PC-3 (cell line): ENCODE results near the gene ALDH16A1. TPM values are rescaled to one million over a fixed set of nuclear protein-coding genes. Genes with fewer than 3 reads are reported as not detected.

Experiments used
- ATAC-seq: fragments of 200-7000 bp; cut with Tn5 transposase; 2 replicates; pipeline ENCODE4 v1.9.1; 2020; ENCODE audit warnings: mild to moderate bottlenecking, moderate library complexity
- BruUV-seq: library from RNA; stranded (reverse); fragments of 400-500 nt; replicated peaks from 2 replicates; lab custom pipeline; 2021; lab: Mats Ljungman, UMichigan
- CTCF ChIA-PET: fragments of 300-600 bp; sonication (Branson Sonifier 250); formaldehyde crosslinking; loops from one replicate; lab custom pipeline; 2022; ENCODE audit warnings: antibody characterized with exemption; lab: Charles Lee
- POLR2A ChIA-PET: fragments of 300-600 bp; sonication (Branson Sonifier 250); formaldehyde crosslinking; loops from one replicate; lab custom pipeline; 2022; ENCODE audit warnings: antibody characterized with exemption; ENCODE audit not compliant: unreplicated experiment; lab: Charles Lee
- DNase-seq: peaks from one replicate; pipeline ENCODE4 v3.0.0-alpha.2; 2015
- H2AFZ ChIP-seq: fragments of 300-600 bp; sonication (generic); 2 replicates; pipeline ENCODE4 v1.6.0; 2016; ENCODE audit warnings: antibody characterized with exemption, low read length
- H3F3A ChIP-seq: fragments of 300-600 bp; sonication (generic); one replicate; pipeline ENCODE4 v1.6.0; 2017; ENCODE audit warnings: antibody characterized with exemption, low read length, control low read depth, mild to moderate bottlenecking; ENCODE audit not compliant: unreplicated experiment
- H3K27ac ChIP-seq: fragments of 300-600 bp; sonication (generic); 2 replicates; pipeline ENCODE4 v1.5.1; 2016; ENCODE audit warnings: mild to moderate bottlenecking, low read length
- H3K27me3 ChIP-seq: fragments of 300-600 bp; sonication (generic); 2 replicates; pipeline ENCODE4 v1.6.1; 2016; ENCODE audit warnings: low read length, mixed read lengths
- H3K36me3 ChIP-seq: fragments of 300-600 bp; sonication (generic); 2 replicates; pipeline ENCODE4 v1.6.1; 2016; ENCODE audit warnings: low read depth, mixed run types, low read length, mixed read lengths
- H3K4me1 ChIP-seq: fragments of 300-600 bp; sonication (generic); 2 replicates; pipeline ENCODE4 v1.5.1; 2016; ENCODE audit warnings: low read length; ENCODE audit not compliant: insufficient read depth
- H3K4me2 ChIP-seq: fragments of 300-600 bp; sonication (generic); 2 replicates; pipeline ENCODE4 v1.6.0; 2016; ENCODE audit warnings: low read length
- H3K4me3 ChIP-seq: fragments of 300-600 bp; sonication (generic); 2 replicates; pipeline ENCODE4 v1.5.1; 2016; ENCODE audit warnings: mild to moderate bottlenecking, low read length, mixed read lengths
- H3K79me2 ChIP-seq: fragments of 300-600 bp; sonication (generic); 2 replicates; pipeline ENCODE4 v1.6.1; 2017; ENCODE audit warnings: low read length, mixed read lengths
- H3K9ac ChIP-seq: fragments of 300-600 bp; sonication (generic); 2 replicates; pipeline ENCODE4 v1.6.0; 2016; ENCODE audit warnings: mild to moderate bottlenecking, low read length
- H3K9me2 ChIP-seq: fragments of 300-600 bp; sonication (generic); replicated peaks from 2 replicates; pipeline ENCODE4 v1.6.1; 2016; ENCODE audit warnings: mixed run types, low read length, mixed read lengths
- H3K9me3 ChIP-seq: fragments of 300-600 bp; sonication (generic); 2 replicates; pipeline ENCODE4 v1.6.1; 2016; ENCODE audit warnings: low read length, mixed read lengths
- H4K20me1 ChIP-seq: fragments of 300-600 bp; sonication (generic); 2 replicates; pipeline ENCODE4 v1.6.1; 2016; ENCODE audit warnings: low read length, mixed read lengths
- EZH2 ChIP-seq: fragments of 300-600 bp; sonication (generic); IDR thresholded peaks from one replicate; pipeline ENCODE4 v1.6.1; 2017; ENCODE audit warnings: antibody characterized with exemption, mild to moderate bottlenecking, low read length; ENCODE audit not compliant: unreplicated experiment
- EZH2phosphoT487 ChIP-seq: fragments of 300-600 bp; sonication (generic); IDR thresholded peaks from 2 replicates; pipeline ENCODE4 v1.6.1; 2018; ENCODE audit warnings: mild to moderate bottlenecking, antibody characterized with exemption, low read length, borderline replicate concordance
- intact Hi-C: fragments of 100-400 bp; cut with micrococcal nuclease; formaldehyde crosslinking; loops from 2 replicates; pipeline ENCODE4 v1.9.0; 2023
- total RNA-seq: library from RNA; depleted of rRNA; stranded (reverse); fragments of >200 nt; gene quantifications from 2 replicates; pipeline ENCODE4 v1.2.3, GENCODE V29; 2014
- TF ChIP-seq, protein P1 (sequence below): fragments of 300-600 bp; sonication (generic); conservative IDR thresholded peaks from 2 replicates; pipeline ENCODE4 v1.5.1; 2017; ENCODE audit warnings: antibody characterized with exemption, low read depth, mild to moderate bottlenecking, low read length

The ALDH16A1 gene
- total RNA-seq, 1 experiment from 2014 or later, result not detected

DNA sequence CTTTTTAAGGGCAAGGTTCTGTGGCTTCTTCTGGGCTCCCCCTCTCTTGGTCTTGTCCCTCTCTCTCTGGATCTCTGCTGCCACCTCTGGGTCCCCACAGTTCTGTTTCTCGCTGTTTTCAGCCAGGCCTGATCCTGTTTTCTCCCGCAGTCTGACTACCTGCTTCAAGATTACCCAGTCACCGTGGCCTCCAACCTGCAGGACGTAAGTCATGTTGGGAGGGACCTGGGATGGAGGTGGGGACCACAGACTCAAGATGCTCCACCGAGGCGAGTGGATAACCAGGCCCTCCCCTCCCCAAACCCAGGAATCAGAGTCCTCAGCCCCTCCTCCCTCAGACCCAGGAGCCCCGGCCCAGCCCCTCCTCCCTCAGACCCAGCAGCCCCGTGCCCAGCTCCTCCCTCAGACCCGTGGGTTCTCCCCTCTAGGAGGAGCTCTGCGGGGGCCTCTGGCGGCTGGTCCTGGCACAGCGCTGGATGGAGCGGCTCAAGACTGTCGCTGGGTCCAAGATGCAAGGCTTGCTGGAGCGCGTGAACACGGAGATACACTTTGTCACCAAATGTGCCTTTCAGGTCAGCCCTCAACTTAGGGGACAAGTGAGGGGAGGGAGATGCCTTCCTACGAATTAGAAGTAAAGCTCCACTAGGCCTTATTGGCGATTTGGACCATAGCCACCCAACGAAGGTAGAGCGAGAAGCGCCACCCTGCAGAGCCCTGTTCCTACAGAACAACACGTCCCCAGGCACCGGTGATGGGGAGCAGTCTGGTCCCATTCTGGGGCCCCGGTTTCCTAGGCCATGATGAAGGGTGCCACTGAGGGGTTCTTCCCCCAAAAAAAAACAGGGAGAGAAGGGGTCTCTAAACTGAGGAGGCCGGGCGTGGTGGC lies 23.2 kb downstream of the ALDH16A1 start:
- BruUV-seq, result no TSS peak
- no peak overlapping the region for H3K9ac ChIP-seq
- H2AFZ ChIP-seq, result no peak overlapping the region
- H4K20me1 ChIP-seq, result no peaks in the 10 kb centered on the region
- no peak overlapping the region for H3K4me3 ChIP-seq
- no peaks in the 10 kb centered on the region for H3K27me3 ChIP-seq
- no peaks in the 10 kb centered on the region for H3K4me1 ChIP-seq
- DNase-seq (no peak), ATAC-seq (0 out of 2 replicates have a peak, but pooled peaks have one; percentile 11)
- H3K27ac ChIP-seq, result no peak overlapping the region
- no peaks in the 10 kb centered on the region for H3F3A ChIP-seq
- TF ChIP-seq EZH2phosphoT487 (no peak), EZH2 (no peak)
- TF ChIP-seq, protein P1, sequence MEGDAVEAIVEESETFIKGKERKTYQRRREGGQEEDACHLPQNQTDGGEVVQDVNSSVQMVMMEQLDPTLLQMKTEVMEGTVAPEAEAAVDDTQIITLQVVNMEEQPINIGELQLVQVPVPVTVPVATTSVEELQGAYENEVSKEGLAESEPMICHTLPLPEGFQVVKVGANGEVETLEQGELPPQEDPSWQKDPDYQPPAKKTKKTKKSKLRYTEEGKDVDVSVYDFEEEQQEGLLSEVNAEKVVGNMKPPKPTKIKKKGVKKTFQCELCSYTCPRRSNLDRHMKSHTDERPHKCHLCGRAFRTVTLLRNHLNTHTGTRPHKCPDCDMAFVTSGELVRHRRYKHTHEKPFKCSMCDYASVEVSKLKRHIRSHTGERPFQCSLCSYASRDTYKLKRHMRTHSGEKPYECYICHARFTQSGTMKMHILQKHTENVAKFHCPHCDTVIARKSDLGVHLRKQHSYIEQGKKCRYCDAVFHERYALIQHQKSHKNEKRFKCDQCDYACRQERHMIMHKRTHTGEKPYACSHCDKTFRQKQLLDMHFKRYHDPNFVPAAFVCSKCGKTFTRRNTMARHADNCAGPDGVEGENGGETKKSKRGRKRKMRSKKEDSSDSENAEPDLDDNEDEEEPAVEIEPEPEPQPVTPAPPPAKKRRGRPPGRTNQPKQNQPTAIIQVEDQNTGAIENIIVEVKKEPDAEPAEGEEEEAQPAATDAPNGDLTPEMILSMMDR, result peak; percentile 23; the same call in 1 of the 2 replicates
- H3K4me2 ChIP-seq, result no peak overlapping the region
- H3K79me2 ChIP-seq, result no peaks in the 10 kb centered on the region
- no peaks in the 10 kb centered on the region for H3K36me3 ChIP-seq
- ChIA-PET POLR2A (no interaction called here), CTCF (no interaction called here)
- intact Hi-C loops, result no loop called here
- H3K9me2 ChIP-seq, result no peaks in the 10 kb centered on the region
- H3K9me3 ChIP-seq, result no peaks in the 10 kb centered on the region

DNA sequence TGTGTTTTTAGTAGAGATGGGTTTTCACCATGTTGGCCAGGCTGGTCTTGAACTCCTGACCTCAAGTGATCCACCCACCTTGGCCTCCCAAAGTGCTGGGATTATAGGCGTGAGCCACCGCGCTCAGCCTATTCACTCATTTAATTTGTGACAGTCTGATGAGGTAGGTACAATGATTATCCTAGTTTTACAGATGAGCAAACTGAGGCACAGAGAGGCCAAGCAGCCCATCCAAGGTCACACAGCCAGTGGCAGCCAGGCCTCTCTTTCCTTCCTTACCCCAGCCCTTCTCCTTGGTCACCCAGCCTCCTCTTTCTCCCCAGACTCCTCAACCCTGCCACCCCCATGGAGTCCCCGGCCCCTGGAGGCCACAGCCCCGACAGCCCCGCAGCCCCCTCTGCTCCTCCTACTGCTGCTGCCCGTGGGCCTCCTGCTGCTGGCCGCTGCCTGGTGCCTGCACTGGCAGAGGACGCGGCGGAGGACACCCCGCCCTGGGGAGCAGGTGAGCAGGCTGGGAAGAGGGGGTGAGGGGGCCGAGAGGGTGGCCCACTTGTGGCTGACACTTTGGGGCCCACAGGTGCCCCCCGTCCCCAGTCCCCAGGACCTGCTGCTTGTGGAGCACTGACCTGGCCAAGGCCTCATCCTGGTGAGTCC lies 27.1 kb downstream of the ALDH16A1 start:
- Histone ChIP-seq H3K79me2 (no peaks in the 10 kb centered on the region), H3K9ac (no peak overlapping the region), H3F3A (no peaks in the 10 kb centered on the region), H3K27ac (no peak overlapping the region), H2AFZ (no peak overlapping the region), H3K9me2 (no peaks in the 10 kb centered on the region), H3K4me2 (no peak overlapping the region), H3K4me1 (no peaks in the 10 kb centered on the region), H3K4me3 (no peak overlapping the region), H4K20me1 (no peaks in the 10 kb centered on the region), H3K36me3 (no peaks in the 10 kb centered on the region), H3K27me3 (no peaks in the 10 kb centered on the region), H3K9me3 (no peaks in the 10 kb centered on the region)
- ChIA-PET CTCF (no interaction called here), POLR2A (no interaction called here)
- DNase-seq (no peak), ATAC-seq (no peak)
- BruUV-seq, result no TSS peak
- intact Hi-C loops, result no loop called here
- no peak for TF ChIP-seq EZH2phosphoT487
- TF ChIP-seq EZH2, result no peak
- TF ChIP-seq, protein P1, result no peak
